ENCODE data around the gene WDPCP.

DNA sequence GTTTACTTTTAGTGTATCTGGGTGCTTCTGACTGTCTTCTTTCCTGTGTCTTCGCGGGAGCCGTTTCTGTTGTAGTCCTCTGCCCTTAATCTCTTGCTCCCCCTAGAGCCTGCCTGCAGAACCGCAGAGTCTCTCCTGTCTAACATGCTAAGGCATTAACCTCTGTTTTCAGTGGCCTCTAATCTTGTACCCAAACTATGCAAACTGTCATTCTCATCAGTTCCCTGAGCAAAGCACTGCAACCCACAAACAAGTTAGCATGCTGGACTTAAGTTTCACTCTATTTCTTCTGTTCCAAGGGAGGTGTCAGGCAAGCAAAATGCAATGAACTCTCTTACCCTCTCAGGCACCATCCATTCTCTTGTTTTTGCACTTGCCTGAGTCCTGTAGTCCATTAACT, 399.3 kb downstream of the WDPCP start:
- TF ChIP-seq, protein P1, sequence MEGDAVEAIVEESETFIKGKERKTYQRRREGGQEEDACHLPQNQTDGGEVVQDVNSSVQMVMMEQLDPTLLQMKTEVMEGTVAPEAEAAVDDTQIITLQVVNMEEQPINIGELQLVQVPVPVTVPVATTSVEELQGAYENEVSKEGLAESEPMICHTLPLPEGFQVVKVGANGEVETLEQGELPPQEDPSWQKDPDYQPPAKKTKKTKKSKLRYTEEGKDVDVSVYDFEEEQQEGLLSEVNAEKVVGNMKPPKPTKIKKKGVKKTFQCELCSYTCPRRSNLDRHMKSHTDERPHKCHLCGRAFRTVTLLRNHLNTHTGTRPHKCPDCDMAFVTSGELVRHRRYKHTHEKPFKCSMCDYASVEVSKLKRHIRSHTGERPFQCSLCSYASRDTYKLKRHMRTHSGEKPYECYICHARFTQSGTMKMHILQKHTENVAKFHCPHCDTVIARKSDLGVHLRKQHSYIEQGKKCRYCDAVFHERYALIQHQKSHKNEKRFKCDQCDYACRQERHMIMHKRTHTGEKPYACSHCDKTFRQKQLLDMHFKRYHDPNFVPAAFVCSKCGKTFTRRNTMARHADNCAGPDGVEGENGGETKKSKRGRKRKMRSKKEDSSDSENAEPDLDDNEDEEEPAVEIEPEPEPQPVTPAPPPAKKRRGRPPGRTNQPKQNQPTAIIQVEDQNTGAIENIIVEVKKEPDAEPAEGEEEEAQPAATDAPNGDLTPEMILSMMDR (conservative IDR thresholded peaks at IDR 0.05; ENCODE audit: low read length) = peak; percentile 83
- TF ChIP-seq EZH2phosphoT487 (IDR thresholded peaks at IDR 0.05; ENCODE audit: borderline replicate concordance, low read depth, low read length) = no peak

Measured in OCI-LY7 (cell line).